Stimulated activated CD4-positive, alpha-beta T cell treated with anti-CD3 and anti-CD28 coated beads, Interleukin-4, amount 100 ng/mL, for 48 hours (primary cell): ENCODE data around the gene ST7L.

Experiments
- DNase-seq, 2 donors: peaks; one replicate each; pipeline ENCODE4 v3.0.0-alpha.2; 2020; ENCODE audit warnings: low read depth in 2 of 2

The ST7L gene

DNA sequence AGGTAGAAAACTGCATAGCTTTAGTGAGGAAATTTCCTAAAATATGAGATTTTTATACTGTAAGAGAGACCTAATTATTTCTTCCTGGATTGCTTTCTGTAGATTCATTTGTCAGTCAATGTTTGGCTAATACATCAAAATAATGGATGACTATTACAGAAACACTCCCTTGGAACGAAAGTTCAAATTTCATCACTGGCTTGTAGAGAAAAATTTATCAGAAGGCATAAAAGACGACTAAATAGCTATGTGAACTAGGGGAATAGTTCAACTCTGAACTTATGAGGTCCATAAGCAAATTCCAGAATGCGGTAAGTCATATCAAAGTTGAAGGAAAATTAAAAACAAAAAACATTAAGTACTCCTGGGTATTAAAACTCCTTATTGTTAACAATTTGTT lies 74.2 kb downstream of the ST7L start:
- no peak for DNase-seq

- DNase-seq, result no peak
Observed at GRCh38 chr1:112544011-112544688, 74.8 kb downstream of the ST7L start.

DNA sequence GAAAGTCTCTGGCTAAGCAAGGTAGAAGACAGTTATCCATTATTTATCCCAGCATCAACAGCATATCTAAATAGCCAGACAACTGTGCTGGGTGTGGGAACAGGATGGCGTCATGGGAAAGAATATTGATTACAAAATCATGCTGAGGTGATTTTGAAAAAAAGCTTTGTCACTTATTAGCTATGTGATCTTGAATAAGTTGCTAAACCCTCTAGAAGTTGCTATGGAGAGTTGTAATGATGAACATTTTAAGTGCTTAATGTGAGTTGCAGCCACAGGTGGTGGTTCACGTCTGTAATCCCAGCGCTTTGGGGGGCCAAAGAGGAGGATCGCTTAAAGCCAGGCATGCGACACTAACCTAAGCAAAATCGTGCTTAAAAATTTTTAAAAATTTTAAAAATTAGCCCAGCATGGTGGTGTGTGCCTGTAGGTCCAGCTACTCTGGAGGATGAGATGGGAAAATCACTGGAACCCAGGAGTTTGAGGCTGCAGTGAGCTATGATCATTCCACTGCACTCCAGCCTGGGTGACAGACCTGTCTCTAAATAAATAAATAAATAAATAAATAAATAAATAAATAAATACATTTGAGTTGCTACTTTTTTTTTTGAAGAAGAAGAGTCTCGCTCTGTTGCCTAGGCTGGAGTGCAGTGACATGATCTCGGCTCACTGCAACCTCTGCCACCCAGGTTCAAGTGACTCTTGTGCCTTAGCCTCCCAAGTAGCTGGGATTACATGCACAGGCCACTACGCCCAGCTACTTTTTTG lies 76.6 kb downstream of the ST7L start:
- no peak for DNase-seq

- DNase-seq, result no peak
Observed at GRCh38 chr1:112541299-112541698, 77.6 kb downstream of the ST7L start.

DNA sequence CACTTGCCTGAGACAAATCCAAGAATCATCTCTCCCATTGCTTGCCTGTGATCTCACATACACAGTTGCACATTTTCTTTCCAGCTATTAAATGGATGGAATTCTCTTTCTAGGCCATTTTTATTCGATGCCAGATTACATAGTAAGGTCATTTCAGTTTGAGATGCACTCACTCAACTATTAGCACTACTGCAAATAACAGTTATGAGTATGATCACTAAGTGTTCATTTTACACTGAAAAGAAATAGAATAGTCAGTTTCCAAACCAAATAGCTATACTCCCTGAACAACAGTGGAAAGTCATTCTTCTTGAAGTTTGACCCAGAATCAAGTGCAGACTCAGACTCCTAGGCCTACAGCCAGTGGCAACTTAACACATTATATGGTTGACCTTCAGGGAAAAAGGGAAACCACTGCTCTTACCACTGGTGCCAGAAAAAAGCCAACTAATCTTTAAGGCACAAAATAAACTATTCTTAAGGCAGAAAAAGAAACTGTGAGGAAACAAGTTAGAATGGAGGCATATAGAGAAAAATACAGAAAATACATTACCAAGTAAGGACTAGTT lies 78.6 kb downstream of the ST7L start:
- DNase-seq, result no peak

DNA sequence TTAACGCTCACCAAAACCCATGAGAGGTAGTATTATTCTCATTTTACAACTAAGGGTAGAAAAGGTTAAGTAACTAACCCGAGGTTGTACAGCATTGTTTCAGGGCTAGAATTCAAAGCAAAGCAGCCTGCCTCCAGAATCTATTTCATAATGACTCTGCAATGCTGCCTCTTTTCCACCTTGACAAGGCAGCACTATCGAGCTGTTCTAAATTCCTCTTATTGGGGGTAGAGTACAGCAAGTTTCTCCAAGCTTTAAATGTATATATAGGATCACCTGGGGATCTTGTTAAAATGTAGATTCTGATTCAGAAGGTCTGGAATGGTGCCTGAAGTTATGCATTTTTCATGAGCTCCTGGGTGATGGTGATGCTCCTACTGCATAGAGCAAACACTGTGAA lies 80.1 kb downstream of the ST7L start:
- no peak for DNase-seq

DNA sequence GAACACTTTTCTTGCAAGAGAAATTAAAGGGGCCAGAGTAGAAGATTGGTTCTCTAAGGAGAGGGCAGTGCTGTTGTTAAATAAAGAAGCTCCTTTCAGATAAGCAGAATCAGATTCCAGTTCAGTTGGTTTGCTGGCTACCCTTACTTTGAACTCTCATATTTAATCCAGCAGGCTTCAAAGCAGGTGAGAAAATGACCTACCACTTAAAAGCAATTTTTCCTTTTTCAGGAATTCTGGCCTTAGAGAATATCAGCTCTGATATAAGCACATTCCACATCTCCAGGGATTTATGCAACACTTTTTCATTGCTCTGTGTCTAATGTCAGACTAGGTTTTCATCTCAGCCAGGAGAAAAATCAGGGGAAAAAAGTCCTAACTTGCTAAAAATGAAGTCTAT lies 81.5 kb downstream of the ST7L start:
- DNase-seq, result no peak

GRCh38 chr1:112536561-112536960 lies 82.4 kb downstream of the ST7L start:
- DNase-seq, result no peak

- DNase-seq, result no peak
Observed at GRCh38 chr1:112533029-112533428, 85.9 kb downstream of the ST7L start.

- DNase-seq, result no peak
Observed at GRCh38 chr1:112532064-112532463, 86.9 kb downstream of the ST7L start.

DNA sequence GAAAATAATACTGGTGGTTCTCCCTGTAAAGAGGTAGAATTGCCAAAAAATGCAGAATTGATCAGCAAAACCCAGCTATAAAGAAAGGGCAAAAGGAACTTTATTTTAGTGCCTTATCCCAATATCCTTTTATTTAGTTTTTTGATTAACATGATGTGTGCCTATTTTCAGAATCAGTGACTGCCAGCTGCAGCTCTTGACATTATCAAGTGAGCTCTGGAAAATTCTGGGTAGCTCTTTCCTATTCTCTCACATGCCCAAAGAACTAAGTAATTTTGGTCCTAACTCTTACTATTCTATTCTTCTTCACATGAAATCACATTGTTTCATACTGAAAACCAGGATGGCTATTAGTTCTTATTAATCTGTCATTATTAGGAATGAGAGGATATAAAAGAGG lies 88.1 kb downstream of the ST7L start:
- no peak for DNase-seq

DNA sequence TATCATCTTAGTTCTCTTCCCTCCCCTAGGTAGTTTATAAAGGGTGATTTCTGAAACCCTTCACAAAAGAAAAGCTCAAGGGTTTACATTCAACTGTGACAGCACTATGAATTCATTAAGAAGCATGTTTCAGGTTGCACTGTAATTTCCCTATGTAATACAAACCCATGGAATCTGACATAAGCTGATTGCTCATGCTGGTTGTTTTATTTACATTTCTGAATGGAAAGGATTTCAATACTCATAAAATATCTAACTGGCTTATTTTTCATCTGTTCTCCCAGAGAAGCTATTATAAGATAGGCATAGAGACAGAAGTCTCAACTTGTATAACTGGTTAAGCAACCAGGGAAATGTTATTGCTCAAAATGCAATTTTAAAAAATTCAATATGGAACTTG lies 89.6 kb downstream of the ST7L start:
- DNase-seq, result no peak

DNA sequence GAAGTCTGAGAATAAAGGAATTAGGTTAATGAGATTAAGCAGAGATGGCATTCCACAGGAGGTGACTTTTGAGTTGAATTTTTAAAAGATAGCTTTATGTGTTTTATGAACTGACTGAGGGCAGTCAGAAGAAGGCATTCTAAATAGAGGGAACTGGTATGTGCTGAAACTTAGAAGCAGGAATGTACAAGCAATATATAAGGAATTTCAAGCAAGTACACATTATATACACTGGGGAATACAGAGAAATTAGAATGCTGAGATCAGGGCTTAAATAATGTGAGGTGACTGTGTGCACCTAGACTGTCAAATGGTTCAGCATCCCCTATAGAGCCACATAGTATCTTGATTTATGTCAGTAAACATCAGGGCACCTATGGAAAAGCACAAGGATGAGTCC lies 90.9 kb downstream of the ST7L start:
- no peak for DNase-seq

GRCh38 chr1:112527266-112528010 lies 91.5 kb downstream of the ST7L start:
- no peak for DNase-seq

DNA sequence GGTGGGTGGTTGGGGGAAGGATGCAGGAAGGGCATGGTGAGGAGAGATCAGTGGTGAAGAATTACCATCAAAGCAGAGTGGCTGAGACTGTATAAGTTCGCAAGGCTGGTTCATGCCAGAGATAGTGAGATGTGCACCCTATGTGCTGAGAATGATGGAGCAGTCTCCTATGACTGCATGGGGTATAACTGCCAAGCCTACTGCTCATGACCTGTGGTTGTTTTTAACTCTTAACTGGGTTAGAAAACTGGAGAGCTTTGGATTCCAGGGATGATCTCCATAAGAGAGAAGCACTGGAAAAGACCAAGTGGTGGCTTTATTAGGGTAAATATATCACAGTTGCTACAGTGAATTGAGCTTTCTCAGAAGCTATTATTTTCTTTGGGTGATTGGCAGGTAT lies 94.0 kb downstream of the ST7L start:
- no peak for DNase-seq

DNA sequence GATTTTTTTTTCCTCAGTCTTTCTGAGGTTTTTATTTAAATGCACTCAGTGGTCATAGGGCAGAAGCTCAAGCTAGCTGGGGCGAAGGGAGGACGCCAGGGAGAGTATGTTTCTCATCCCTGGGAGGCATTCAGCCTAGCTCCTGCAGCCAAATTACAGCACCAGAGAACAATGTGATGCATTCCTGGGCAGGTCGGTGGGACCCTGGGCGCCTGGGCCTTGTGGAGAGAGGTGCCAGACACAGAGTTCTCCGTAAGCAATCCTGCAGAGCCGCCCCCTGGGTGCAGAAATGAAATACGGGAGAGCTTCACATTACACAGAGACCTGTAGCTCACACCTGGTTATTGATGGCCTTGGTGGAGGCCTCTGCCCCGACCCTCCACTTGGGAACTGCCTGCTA lies 94.7 kb downstream of the ST7L start:
- no peak for DNase-seq

DNA sequence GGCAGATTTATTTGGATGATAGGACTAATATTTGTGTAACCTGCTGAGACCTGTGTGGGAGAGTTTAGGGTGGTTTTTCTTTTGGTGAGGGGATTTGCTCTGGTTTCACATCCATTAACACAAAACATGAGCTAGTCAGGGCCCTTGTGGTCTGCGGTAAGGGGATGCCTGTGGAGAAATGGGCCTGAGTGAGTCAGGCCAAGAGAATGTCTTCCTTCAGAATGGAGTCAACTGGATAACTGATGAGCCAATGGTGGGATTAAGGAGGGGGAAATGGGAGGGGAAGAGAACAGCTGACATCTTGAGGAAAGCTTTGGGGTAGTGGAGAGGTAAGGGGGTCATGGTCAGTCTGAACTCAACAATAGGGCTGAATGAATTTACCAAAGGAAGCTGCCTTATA lies 96.3 kb downstream of the ST7L start:
- no peak for DNase-seq

DNA sequence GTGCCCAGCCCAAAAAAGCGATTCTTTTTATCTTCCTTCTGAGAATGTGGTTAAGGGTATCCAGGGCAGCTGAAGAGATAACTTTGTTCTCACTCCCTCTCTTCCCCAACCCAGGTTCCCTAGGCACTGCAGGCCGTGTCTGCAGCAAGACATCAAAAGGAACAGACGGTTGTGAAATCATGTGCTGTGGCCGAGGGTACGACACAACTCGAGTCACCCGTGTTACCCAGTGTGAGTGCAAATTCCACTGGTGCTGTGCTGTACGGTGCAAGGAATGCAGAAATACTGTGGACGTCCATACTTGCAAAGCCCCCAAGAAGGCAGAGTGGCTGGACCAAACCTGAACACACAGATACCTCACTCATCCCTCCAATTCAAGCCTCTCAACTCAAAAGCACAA lies 98.8 kb downstream of the ST7L start:
- no peak for DNase-seq

- no peak for DNase-seq
Observed at GRCh38 chr1:112518186-112518585, 100.8 kb downstream of the ST7L start.

GRCh38 chr1:112517646-112518045 lies 101.3 kb downstream of the ST7L start:
- no peak for DNase-seq

DNA sequence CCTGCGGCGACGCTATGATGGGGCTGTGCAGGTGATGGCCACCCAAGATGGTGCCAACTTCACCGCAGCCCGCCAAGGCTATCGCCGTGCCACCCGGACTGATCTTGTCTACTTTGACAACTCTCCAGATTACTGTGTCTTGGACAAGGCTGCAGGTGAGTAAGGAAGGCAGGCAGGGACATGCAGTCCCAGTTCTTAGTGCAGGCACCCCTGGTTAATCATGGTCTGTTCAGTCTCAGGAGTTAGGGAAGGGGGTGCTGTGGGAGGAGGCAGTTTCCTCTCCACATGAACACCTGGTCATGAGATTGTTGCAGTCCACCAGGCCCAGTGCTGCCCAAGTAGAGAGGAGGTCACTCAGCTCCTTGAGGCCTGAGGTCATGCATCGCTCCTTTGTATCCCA lies 101.7 kb downstream of the ST7L start:
- no peak for DNase-seq

GRCh38 chr1:112516141-112516540 lies 102.8 kb downstream of the ST7L start:
- no peak for DNase-seq
